ENCODE results near the gene SLC25A3.

- TF ChIP-seq POLR2A (IDR thresholded peaks at IDR 0.05) (no peak), CTCF (IDR thresholded peaks at IDR 0.05) (no peak), POLR2AphosphoS5 (IDR thresholded peaks at IDR 0.05; ENCODE audit: insufficient read depth in 1 of 2, low read depth in 1 of 2) (no peak)
Measured at GRCh38 chr12:98580695-98581094, 12.8 kb upstream of the SLC25A3 start.
